A549 (cell line): ENCODE measurements around the gene CXCL9.

Experiments used
- CEBPB ChIP-seq, 2 experiments: fragments of >200 bp in 1 of 2; sonication (Bioruptor Twin) in 1 of 2; formaldehyde crosslinking in 1 of 2; IDR thresholded peaks; 2 replicates each; pipeline ENCODE4 v1.6.1; 2012 to 2016
- EP300 ChIP-seq, 2 experiments: fragments of >200 bp; sonication (Bioruptor Twin); formaldehyde crosslinking; IDR thresholded peaks; 2 replicates in 1 of 2; 3 replicates in 1 of 2; pipeline ENCODE4 v1.6.1; 2016 to 2017
- POLR2A ChIP-seq: IDR thresholded peaks from 2 replicates; pipeline ENCODE4 v1.6.1; 2012; ENCODE audit warnings: mild to moderate bottlenecking, low read length

GRCh38 chr4:75980576-75980975 lies 26.7 kb downstream of the CXCL9 start:
- TF ChIP-seq POLR2A (no peak), CEBPB (IDR thresholded peaks at IDR 0.05) (no peak), EP300 (IDR thresholded peaks at IDR 0.05) (no peak)
